MM.1S (cell line): Measurements from ENCODE around the gene ARHGEF10L.

Source experiments
- CTCF ChIP-seq: fragments of 300-600 bp; sonication (generic); IDR thresholded peaks from 2 replicates; pipeline ENCODE4 v1.5.1; 2016; ENCODE audit warnings: antibody characterized with exemption, low read length, mixed read lengths
- EZH2 ChIP-seq: fragments of 300-600 bp; sonication (generic); optimal IDR thresholded peaks from 2 replicates; pipeline ENCODE3; 2017; ENCODE audit warnings: low read depth, mild to moderate bottlenecking, antibody characterized with exemption, low read length, mixed read lengths

GRCh38 chr1:17588048-17588871 is 48.8 kb downstream of the ARHGEF10L start:
- TF ChIP-seq EZH2 (no peak), CTCF (no peak)
